Natural killer cell (primary cell): ENCODE results near the gene CPNE9. TPM values are rescaled to one million over a fixed set of nuclear protein-coding genes. Genes with fewer than 3 reads are reported as not detected.

Experiments
- ATAC-seq, 3 donors: fragments of 150-1000 bp in 2 of 3; fragments of 200-7000 bp in 1 of 3; cut with Tn5 transposase; 1 replicate in 1 of 3; 2 replicates in 2 of 3; pipeline ENCODE4 v1.10.0; 2021; ENCODE audit warnings: mild to moderate bottlenecking in 2 of 3, moderate library complexity in 2 of 3
- DNase-seq, 2 donors: peaks; one replicate each; pipeline versions ENCODE4 v3.0.0 to v3.0.0-alpha.2; 2013 to 2021; ENCODE audit warnings: mixed read lengths in 1 of 2
- H3K27ac ChIP-seq: one replicate; pipeline ENCODE4 v1.5.1; 2013; ENCODE audit warnings: mild to moderate bottlenecking, low read length
- H3K27me3 ChIP-seq: one replicate; pipeline ENCODE4 v1.6.1; 2013; ENCODE audit warnings: low read length; ENCODE audit not compliant: control insufficient read depth, insufficient read depth
- H3K36me3 ChIP-seq: one replicate; pipeline ENCODE4 v1.6.1; 2013; ENCODE audit warnings: low read length; ENCODE audit not compliant: control insufficient read depth, insufficient read depth
- H3K4me1 ChIP-seq: one replicate; pipeline ENCODE4 v1.6.1; 2013; ENCODE audit warnings: low read length; ENCODE audit not compliant: control insufficient read depth, insufficient read depth
- H3K4me3 ChIP-seq: one replicate; pipeline ENCODE4 v1.5.1; 2013; ENCODE audit warnings: low read length
- H3K9me3 ChIP-seq: one replicate; pipeline ENCODE4 v1.6.1; 2013; ENCODE audit warnings: low read length; ENCODE audit not compliant: control insufficient read depth, insufficient read depth
- H3K27ac Mint-ChIP-seq, 2 donors: one replicate each; pipeline ENCODE4 v1.8.0; 2022; ENCODE audit warnings: mild to moderate bottlenecking in 2 of 2, mixed read lengths in 2 of 2, moderate library complexity in 1 of 2
- H3K27me3 Mint-ChIP-seq, 2 donors: one replicate each; pipeline ENCODE4 v1.8.0; 2022; ENCODE audit warnings: low read depth in 2 of 2, mixed read lengths in 2 of 2
- H3K36me3 Mint-ChIP-seq: one replicate; pipeline ENCODE4 v1.8.0; 2022; ENCODE audit warnings: mixed read lengths
- H3K4me1 Mint-ChIP-seq, 2 donors: one replicate each; pipeline ENCODE4 v1.8.0; 2022; ENCODE audit warnings: mixed read lengths in 2 of 2
- H3K4me3 Mint-ChIP-seq: one replicate; pipeline ENCODE4 v1.8.0; 2022; ENCODE audit warnings: mild to moderate bottlenecking, moderate library complexity, mixed read lengths
- H3K9me3 Mint-ChIP-seq, 2 donors: one replicate each; pipeline ENCODE4 v1.8.0; 2022; ENCODE audit warnings: mixed read lengths in 2 of 2
- CTCF ChIP-seq: fragments of 200-600 bp; IDR thresholded peaks from one replicate; pipeline ENCODE4 v1.8.0; 2022; ENCODE audit warnings: antibody characterized with exemption
- WGBS: methylation state at CpG from one replicate; pipeline ENCODE4 v1.1.7; 2013; ENCODE audit warnings: missing lambda C conversion rate; ENCODE audit not compliant: insufficient coverage; 5-methylcytosine and 5-hydroxymethylcytosine counted together
- intact Hi-C: fragments of 100-400 bp; cut with micrococcal nuclease; formaldehyde crosslinking; loops from one replicate; pipeline ENCODE4 v1.14.2; 2022
- total RNA-seq, 4 donors: library from RNA; stranded (reverse); fragments of 120-200 nt in 1 of 4; gene quantifications; one replicate each; pipeline versions ENCODE4 v1.2.3 to v1.2.4, GENCODE V29; 2013 to 2022

Gene CPNE9
- total RNA-seq, 3 donors from 2014 or later (not counting 1 experiment from before 2014, with no cell fraction given), result 0.43 to 0.49 TPM; not detected in 1

- peak overlapping the region; percentile 50 for H3K4me3 Mint-ChIP-seq
- H3K9me3 Mint-ChIP-seq, result no peaks in the 10 kb centered on the region
- DNase-seq, result no peak
- no peaks in the 10 kb centered on the region for H3K36me3 Mint-ChIP-seq
- TF ChIP-seq CTCF, result no peak
- Histone ChIP-seq H3K4me3 (no peak overlapping the region), H3K27ac (no peak overlapping the region), H3K4me1 (peaks cover 36% of the 10 kb centered on the region), H3K9me3 (no peaks in the 10 kb centered on the region), H3K27me3 (no peaks in the 10 kb centered on the region), H3K36me3 (no peaks in the 10 kb centered on the region)
- ATAC-seq, result no peak
- intact Hi-C loops, result loop anchor here (2.0 kb wide), 1 partner anchor 17 kb away; no protein-coding TSS in a partner anchor
- H3K27ac Mint-ChIP-seq, result peak overlapping the region; percentile 3 to 84
- peaks cover 35 to 49% of the 10 kb centered on the region in 2 donors for H3K4me1 Mint-ChIP-seq
- 90% methylated on average over 6 of the region's 6 CpGs for WGBS
- H3K27me3 Mint-ChIP-seq, result no peaks in the 10 kb centered on the region
These were observed 64.6 kb downstream of the CPNE9 start for GRCh38 chr3:9768141-9768775.

- DNase-seq (no peak), ATAC-seq (no peak)
- Histone ChIP-seq H3K9me3 (no peaks in the 10 kb centered on the region), H3K27ac (no peak overlapping the region), H3K4me1 (peaks cover 36% of the 10 kb centered on the region), H3K36me3 (no peaks in the 10 kb centered on the region), H3K27me3 (no peaks in the 10 kb centered on the region), H3K4me3 (peak overlapping the region; percentile 31)
- intact Hi-C loops, result loop anchor here (2.0 kb wide), 1 partner anchor 18 kb away; no protein-coding TSS in a partner anchor
- Mint-ChIP-seq H3K27ac (peak overlapping the region in 1 of 2 donors; percentile 84), H3K27me3 (no peaks in the 10 kb centered on the region), H3K36me3 (no peaks in the 10 kb centered on the region), H3K4me1 (peaks cover 35 to 49% of the 10 kb centered on the region in 2 donors), H3K4me3 (peak overlapping the region; percentile 77), H3K9me3 (no peaks in the 10 kb centered on the region)
- TF ChIP-seq CTCF, result no peak
- 86% methylated on average over 5 of the region's 5 CpGs for WGBS
These were observed 65.4 kb downstream of the CPNE9 start for GRCh38 chr3:9769012-9769411.

- H3K27ac ChIP-seq, result no peak within 1 kb of the TSS
- H3K9me3 ChIP-seq, result no peaks in the 10 kb centered on the region
- no peaks in the 10 kb centered on the region for H3K36me3 ChIP-seq
- no peaks in the 10 kb centered on the region for H3K27me3 ChIP-seq
- peak within 1 kb of the TSS; percentile 86 for H3K4me3 Mint-ChIP-seq
- WGBS, result 16% methylated on average over 49 of the region's 49 CpGs
- H3K27ac Mint-ChIP-seq, result peak within 1 kb of the TSS in 1 of 2 donors; percentile 84
- peaks cover 36% of the 10 kb centered on the region for H3K4me1 ChIP-seq
- DNase-seq (peak; percentile 57 to 64), ATAC-seq (peak; percentile 89 to 97 (median 96))
- TF ChIP-seq CTCF, result no peak
- H3K9me3 Mint-ChIP-seq, result no peaks in the 10 kb centered on the region
- H3K4me3 ChIP-seq, result peak within 1 kb of the TSS; percentile 31
- H3K4me1 Mint-ChIP-seq, result peaks cover 35 to 49% of the 10 kb centered on the region in 2 donors
- no peaks in the 10 kb centered on the region for H3K27me3 Mint-ChIP-seq
- H3K36me3 Mint-ChIP-seq, result no peaks in the 10 kb centered on the region
- intact Hi-C loops, result loop anchor here (2.0 kb wide), 1 partner anchor 19 kb away; no protein-coding TSS in a partner anchor
These were observed 66.0 kb downstream of the CPNE9 start, which contains the start of gene CAMK1 for GRCh38 chr3:9769426-9770275. TSS of gene CAMK1 (minus strand) at chr3:9769947. CDS start at chr3:9767749, 2,198 bp downstream.
